Cardiac muscle cell (in vitro differentiated cells and primary cell): Measurements from ENCODE around the gene SMYD1. TPM values are rescaled to one million over a fixed set of nuclear protein-coding genes. Genes with fewer than 3 reads are reported as not detected.

Experiments used
- DNase-seq, 2 donors: peaks; one replicate each; pipeline versions ENCODE4 v3.0.0 to v3.0.0-alpha.2; 2010 to 2017; ENCODE audit warnings: low read depth in 1 of 2, low spot score in 1 of 2
- H3K27ac ChIP-seq: fragments of 200-600 bp; sonication (generic); 2 replicates; pipeline ENCODE4 v1.5.1; 2016
- H3K27me3 ChIP-seq: fragments of 200-600 bp; sonication (generic); 2 replicates; pipeline ENCODE4 v1.6.0; 2016; ENCODE audit warnings: control low read depth
- H3K36me3 ChIP-seq: fragments of 200-600 bp; sonication (generic); 2 replicates; pipeline ENCODE4 v1.5.1; 2016; ENCODE audit warnings: control low read depth
- H3K4me1 ChIP-seq: fragments of 200-600 bp; sonication (generic); 2 replicates; pipeline ENCODE4 v1.8.1; 2017; ENCODE audit warnings: low read depth, mild to moderate bottlenecking, mixed run types
- H3K4me3 ChIP-seq: fragments of 200-600 bp; sonication (generic); 2 replicates; pipeline ENCODE4 v1.5.1; 2016; ENCODE audit warnings: mild to moderate bottlenecking
- H3K9me3 ChIP-seq: fragments of 200-600 bp; sonication (generic); 2 replicates; pipeline ENCODE4 v1.5.1; 2017; ENCODE audit warnings: low read depth, mild to moderate bottlenecking, control low read depth
- CTCF ChIP-seq: IDR thresholded peaks from 2 replicates; pipeline ENCODE4 v1.5.1; 2012; ENCODE audit warnings: low read depth, mild to moderate bottlenecking, low read length
- polyA plus RNA-seq: library from polyadenylated mRNA; unstranded; fragments of >200 nt; fragmentation: Nextera tagmentation; extraction: Ambion mirVana; gene quantifications from 2 replicates; pipeline ENCODE4 v1.2.1, GENCODE V29; 2016
- total RNA-seq: library from RNA; depleted of rRNA; stranded (reverse); fragments of >200 nt; gene quantifications from 2 replicates; pipeline ENCODE4 v1.2.3, GENCODE V29; 2016

SMYD1 gene
- total and polyA plus RNA-seq, 2 experiments from 2014 or later: 211 to 375 TPM

GRCh38 chr2:88058191-88058590, 9.4 kb upstream of the SMYD1 start:
- Histone ChIP-seq H3K27me3 (no peaks in the 10 kb centered on the region), H3K9me3 (no peaks in the 10 kb centered on the region), H3K4me1 (peaks cover 23% of the 10 kb centered on the region), H3K4me3 (no peak overlapping the region), H3K27ac (no peak overlapping the region), H3K36me3 (no peaks in the 10 kb centered on the region)
- TF ChIP-seq CTCF: no peak
- no peak for DNase-seq

DNA sequence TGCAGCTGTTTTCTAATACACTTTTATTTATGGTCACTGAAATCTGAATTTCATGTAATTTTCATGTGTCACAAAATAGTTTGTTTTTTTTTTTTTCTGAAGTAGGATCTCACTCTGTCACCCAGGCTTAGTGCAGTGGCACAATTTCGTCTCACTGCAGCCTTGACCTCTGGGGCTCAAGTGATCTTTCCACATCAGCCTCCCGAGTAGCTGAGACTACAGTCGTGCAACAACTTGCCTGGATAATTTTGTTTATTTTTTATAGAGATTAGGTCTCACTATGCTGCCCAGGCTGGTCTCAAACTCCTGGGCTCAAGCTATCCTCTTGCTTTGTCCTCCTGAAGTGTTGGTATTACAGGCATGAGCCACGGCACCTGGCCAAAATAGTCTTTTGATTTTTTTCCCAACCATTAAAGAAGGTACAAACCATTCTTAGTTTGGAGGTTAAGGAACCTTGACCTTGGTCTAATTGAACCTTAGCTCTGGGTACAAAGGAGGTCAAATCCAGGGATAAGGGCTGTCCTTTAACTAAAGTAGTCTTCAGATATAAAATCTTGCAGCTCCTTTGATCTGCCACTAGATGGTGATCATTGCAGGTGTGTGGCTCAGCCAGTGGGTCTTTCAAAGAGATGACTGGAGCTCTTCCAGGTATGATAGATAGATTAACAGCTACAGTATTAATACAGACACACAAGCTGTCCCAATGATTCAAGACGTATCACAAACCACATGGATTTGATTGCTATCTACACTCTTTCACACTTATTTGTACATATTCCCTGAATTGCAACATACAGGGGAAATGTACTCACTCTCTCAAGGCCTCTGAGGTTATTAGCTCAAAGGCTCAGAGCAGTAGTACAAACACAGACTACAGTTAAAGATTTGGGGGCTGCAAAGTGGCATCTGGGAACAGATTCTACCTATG, 7.4 kb upstream of the SMYD1 start:
- Histone ChIP-seq H3K27ac (peak overlapping the region; percentile 3), H3K27me3 (no peaks in the 10 kb centered on the region), H3K4me1 (peaks cover 9% of the 10 kb centered on the region), H3K36me3 (no peaks in the 10 kb centered on the region), H3K9me3 (no peaks in the 10 kb centered on the region), H3K4me3 (no peak overlapping the region)
- DNase-seq: peak; percentile 50 to 64
- peak; percentile 82 for TF ChIP-seq CTCF

GRCh38 chr2:88060907-88061275, 6.7 kb upstream of the SMYD1 start:
- Histone ChIP-seq H3K9me3 (no peaks in the 10 kb centered on the region), H3K36me3 (no peaks in the 10 kb centered on the region), H3K27me3 (no peaks in the 10 kb centered on the region), H3K27ac (peak overlapping the region; percentile 3), H3K4me1 (peaks cover 10% of the 10 kb centered on the region), H3K4me3 (no peak overlapping the region)
- no peak for DNase-seq
- no peak for TF ChIP-seq CTCF

DNA sequence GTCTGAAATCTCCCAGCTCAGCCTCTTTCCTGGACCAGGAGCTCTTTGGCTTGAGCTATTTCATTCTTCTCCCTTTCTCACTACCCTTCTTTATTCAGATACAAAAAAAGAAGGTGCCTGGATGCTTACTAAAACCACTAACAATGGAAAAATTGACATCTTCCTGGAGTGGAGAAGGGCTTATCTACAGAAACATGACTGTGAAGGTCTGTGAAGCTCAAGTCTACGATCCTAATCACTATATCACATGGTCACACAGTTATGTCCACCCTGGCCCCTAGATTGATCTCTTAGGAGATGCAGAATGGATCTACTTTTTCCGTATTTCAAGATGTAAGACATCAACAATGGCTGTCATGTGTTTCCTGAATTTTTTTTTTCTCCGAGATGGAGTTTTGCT, 6.3 kb upstream of the SMYD1 start:
- H3K4me1 ChIP-seq: peaks cover 9% of the 10 kb centered on the region
- no peaks in the 10 kb centered on the region for H3K9me3 ChIP-seq
- DNase-seq: no peak
- TF ChIP-seq CTCF: no peak
- no peaks in the 10 kb centered on the region for H3K36me3 ChIP-seq
- H3K27me3 ChIP-seq: no peaks in the 10 kb centered on the region
- no peak overlapping the region for H3K4me3 ChIP-seq
- H3K27ac ChIP-seq: no peak overlapping the region

DNA sequence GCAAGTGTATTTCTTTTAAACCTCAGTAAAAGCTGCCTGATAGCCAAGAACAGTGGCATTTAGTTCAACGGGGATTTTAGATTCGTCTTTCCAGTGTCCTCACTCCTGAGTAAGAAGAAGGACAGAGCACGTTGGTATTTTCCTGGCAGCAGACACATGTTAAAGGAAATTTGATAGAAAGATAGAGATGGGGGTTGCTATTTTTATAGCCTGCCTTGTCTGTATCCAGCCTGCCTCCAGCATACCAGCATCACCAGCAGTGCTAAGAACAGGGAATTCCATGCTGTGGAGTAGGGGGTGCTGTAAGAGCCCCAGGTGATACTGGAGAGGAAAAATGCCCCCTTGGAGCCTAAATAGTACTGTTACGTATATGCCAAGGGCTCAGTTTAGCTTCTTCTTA, 1.1 kb upstream of the SMYD1 start:
- TF ChIP-seq CTCF: no peak
- Histone ChIP-seq H3K27ac (peak overlapping the region; percentile 99), H3K9me3 (no peaks in the 10 kb centered on the region), H3K4me1 (peaks cover 15% of the 10 kb centered on the region), H3K27me3 (no peaks in the 10 kb centered on the region), H3K36me3 (no peaks in the 10 kb centered on the region), H3K4me3 (no peak overlapping the region)
- DNase-seq: peak in 1 of 2 donors; percentile 63
